HFF-Myc (cell line): ENCODE measurements around the gene IFITM5.

ENCODE experiments used
- DNase-seq: peaks from one replicate; pipeline ENCODE4 v3.0.0-alpha.2; 2011; ENCODE audit warnings: low read depth; ENCODE audit errors: extremely low read depth
- H3K4me3 ChIP-seq: replicated peaks from 2 replicates; pipeline ENCODE4 v1.5.1; 2011; ENCODE audit warnings: low read depth, mild to moderate bottlenecking, control low read depth, low read length
- CTCF ChIP-seq: IDR thresholded peaks from 2 replicates; pipeline ENCODE4 v1.5.1; 2012; ENCODE audit warnings: mild to moderate bottlenecking, low read depth, low read length, control low read depth; ENCODE audit errors: missing control alignments

Gene IFITM5

DNA sequence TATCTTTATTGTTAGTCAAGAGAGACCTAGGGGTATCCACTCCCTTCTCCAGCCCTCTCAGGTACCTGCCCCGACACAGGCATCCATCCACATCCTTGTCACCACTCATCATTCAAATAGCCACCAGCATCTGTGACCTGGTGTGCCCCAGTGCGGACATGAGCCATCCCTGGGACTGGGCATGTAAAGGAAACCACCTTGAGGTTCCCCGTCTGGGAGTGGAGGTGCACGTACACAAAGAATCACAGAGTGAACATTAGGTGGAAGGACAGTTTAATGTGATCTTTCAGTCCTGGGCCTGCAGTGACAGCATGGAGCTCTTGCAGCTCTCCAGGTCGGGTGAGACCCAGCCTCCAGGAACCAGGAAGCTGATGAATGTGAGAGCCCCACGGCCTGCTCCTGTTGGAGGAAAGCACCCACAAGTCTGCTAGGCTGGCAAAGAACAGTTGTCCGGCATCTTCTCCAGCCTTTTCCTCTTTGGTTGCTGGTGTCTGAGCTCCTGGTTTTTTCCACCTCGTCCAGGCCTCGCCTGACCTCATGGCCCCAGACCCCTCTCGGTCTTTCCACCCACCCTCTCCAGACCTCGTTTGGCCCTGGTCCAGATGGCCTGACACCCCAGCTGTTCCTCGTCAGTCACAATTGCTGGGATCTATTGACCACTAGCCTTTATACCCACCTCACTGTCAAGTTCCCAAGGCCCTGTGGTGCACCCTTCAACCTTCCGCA is 46.0 kb downstream of the IFITM5 start:
- TF ChIP-seq CTCF: no peak
- H3K4me3 ChIP-seq: no peak overlapping the region
- DNase-seq: no peak

- no peak overlapping the region for H3K4me3 ChIP-seq
- no peak for TF ChIP-seq CTCF
- DNase-seq: no peak
Measured at GRCh38 chr11:252666-253065, 46.7 kb downstream of the IFITM5 start.

- no peak for DNase-seq
- no peak overlapping the region for H3K4me3 ChIP-seq
Measured at GRCh38 chr11:251550-251949, 47.8 kb downstream of the IFITM5 start.

GRCh38 chr11:250740-251299 is 48.5 kb downstream of the IFITM5 start:
- no peak overlapping the region for H3K4me3 ChIP-seq
- peak; percentile 69 for TF ChIP-seq CTCF
- no peak for DNase-seq

More at GRCh38 chr11:251550-251949, 47.8 kb downstream of the IFITM5 start:
- TF ChIP-seq CTCF: no peak

GRCh38 chr11:250274-250673 is 49.1 kb downstream of the IFITM5 start:
- no peak for TF ChIP-seq CTCF
- H3K4me3 ChIP-seq: no peak overlapping the region
- no peak for DNase-seq

- no peak overlapping the region for H3K4me3 ChIP-seq
- no peak for TF ChIP-seq CTCF
- DNase-seq: no peak
Measured at GRCh38 chr11:249062-249461, 50.3 kb downstream of the IFITM5 start.
